HepG2 (cell line): ENCODE data around the gene NRSN2. TPM values are rescaled to one million over a fixed set of nuclear protein-coding genes. Genes with fewer than 3 reads are reported as not detected.
A peak's percentile ranks its signal among the peaks of the same experiment; 100 is the strongest.

Experiments used
- AGO2 ChIP-seq: fragments of 200-400 bp; formaldehyde crosslinking; optimal IDR thresholded peaks from 2 replicates; pipeline ENCODE3; 2017; ENCODE audit warnings: mild to moderate bottlenecking, low read depth, low read length, moderate library complexity
- GLMP ChIP-seq: sonication (generic); formaldehyde crosslinking; IDR thresholded peaks from 2 replicates; pipeline ENCODE4 v1.9.0; 2021; ENCODE audit warnings: missing genetic modification reagents, mild to moderate bottlenecking, borderline replicate concordance
- MEF2D ChIP-seq: sonication (generic); formaldehyde crosslinking; IDR thresholded peaks from 2 replicates; pipeline ENCODE4 v1.5.1; 2020; ENCODE audit warnings: mild to moderate bottlenecking, missing genetic modification reagents
- PCBP2 ChIP-seq: fragments of 200-400 bp; formaldehyde crosslinking; optimal IDR thresholded peaks from 2 replicates; pipeline ENCODE3; 2018; ENCODE audit warnings: low read length, low read depth; ENCODE audit not compliant: poor library complexity, severe bottlenecking
- PRDM15 ChIP-seq: sonication (generic); formaldehyde crosslinking; IDR thresholded peaks from 2 replicates; pipeline ENCODE4 v1.4.0; 2020; ENCODE audit warnings: missing genetic modification reagents
- RFX3 ChIP-seq: IDR thresholded peaks from 2 replicates; pipeline ENCODE4 v1.6.1; 2016; ENCODE audit warnings: missing biosample characterization, missing genetic modification reagents
- SMAD9 ChIP-seq: sonication (generic); formaldehyde crosslinking; IDR thresholded peaks from 2 replicates; pipeline ENCODE4 v1.5.1; 2020; ENCODE audit warnings: mild to moderate bottlenecking, missing genetic modification reagents
- ZNF10 ChIP-seq: sonication (generic); formaldehyde crosslinking; IDR thresholded peaks from 2 replicates; pipeline ENCODE4 v1.4.0; 2020; ENCODE audit warnings: mild to moderate bottlenecking, low read depth, missing genetic modification reagents, borderline replicate concordance
- ZNF382 ChIP-seq: sonication (generic); formaldehyde crosslinking; IDR thresholded peaks from 2 replicates; pipeline ENCODE4 v1.5.0; 2020; ENCODE audit warnings: missing genetic modification reagents, mild to moderate bottlenecking, borderline replicate concordance
- ZNF383 ChIP-seq: sonication (generic); formaldehyde crosslinking; IDR thresholded peaks from 2 replicates; pipeline ENCODE4 v1.4.0; 2020; ENCODE audit warnings: missing genetic modification reagents, mild to moderate bottlenecking, borderline replicate concordance
- ZNF407 ChIP-seq: sonication (generic); formaldehyde crosslinking; IDR thresholded peaks from one replicate; pipeline ENCODE4 v1.5.1; 2020; ENCODE audit warnings: mild to moderate bottlenecking, missing genetic modification reagents; ENCODE audit errors: not compliant biosample characterization
- ZNF512 ChIP-seq: sonication (generic); formaldehyde crosslinking; IDR thresholded peaks from 2 replicates; pipeline ENCODE4 v1.4.0; 2020; ENCODE audit warnings: mild to moderate bottlenecking, missing genetic modification reagents
- ZNF766 ChIP-seq: sonication (generic); formaldehyde crosslinking; IDR thresholded peaks from 2 replicates; pipeline ENCODE4 v1.5.0; 2020; ENCODE audit warnings: missing genetic modification reagents, borderline replicate concordance
- polyA plus RNA-seq, 8 experiments: library from polyadenylated mRNA; depleted of rRNA in 3 of 8; stranded (reverse) in 7 of 8; unstranded in 1 of 8; fragments of >200 nt; fragmentation: Illumina TruSeq in 4 of 8; extraction: Trizol in 4 of 8; gene quantifications; 2 replicates each; pipeline versions ENCODE4 v1.2.1 to v1.2.3, GENCODE V29; 2011 to 2016; ENCODE audit warnings: low read depth in 4 of 8, missing spikeins in 1 of 8, mixed read lengths in 1 of 8; ENCODE audit not compliant: insufficient read depth in 1 of 8
- total RNA-seq, 5 experiments: library from RNA; depleted of rRNA; stranded (reverse); fragments of >200 nt; fragmentation: Illumina TruSeq; extraction: Trizol; gene quantifications; 2 replicates each; pipeline ENCODE4 v1.2.3, GENCODE V29; 2016; ENCODE audit warnings: low read depth in 1 of 5

Gene NRSN2
- total and polyA plus RNA-seq, 2 of the 13 experiments (the other 11 are each of a cell fraction or from before 2014, with no cell fraction given) = 32.3 to 49.4 TPM

DNA sequence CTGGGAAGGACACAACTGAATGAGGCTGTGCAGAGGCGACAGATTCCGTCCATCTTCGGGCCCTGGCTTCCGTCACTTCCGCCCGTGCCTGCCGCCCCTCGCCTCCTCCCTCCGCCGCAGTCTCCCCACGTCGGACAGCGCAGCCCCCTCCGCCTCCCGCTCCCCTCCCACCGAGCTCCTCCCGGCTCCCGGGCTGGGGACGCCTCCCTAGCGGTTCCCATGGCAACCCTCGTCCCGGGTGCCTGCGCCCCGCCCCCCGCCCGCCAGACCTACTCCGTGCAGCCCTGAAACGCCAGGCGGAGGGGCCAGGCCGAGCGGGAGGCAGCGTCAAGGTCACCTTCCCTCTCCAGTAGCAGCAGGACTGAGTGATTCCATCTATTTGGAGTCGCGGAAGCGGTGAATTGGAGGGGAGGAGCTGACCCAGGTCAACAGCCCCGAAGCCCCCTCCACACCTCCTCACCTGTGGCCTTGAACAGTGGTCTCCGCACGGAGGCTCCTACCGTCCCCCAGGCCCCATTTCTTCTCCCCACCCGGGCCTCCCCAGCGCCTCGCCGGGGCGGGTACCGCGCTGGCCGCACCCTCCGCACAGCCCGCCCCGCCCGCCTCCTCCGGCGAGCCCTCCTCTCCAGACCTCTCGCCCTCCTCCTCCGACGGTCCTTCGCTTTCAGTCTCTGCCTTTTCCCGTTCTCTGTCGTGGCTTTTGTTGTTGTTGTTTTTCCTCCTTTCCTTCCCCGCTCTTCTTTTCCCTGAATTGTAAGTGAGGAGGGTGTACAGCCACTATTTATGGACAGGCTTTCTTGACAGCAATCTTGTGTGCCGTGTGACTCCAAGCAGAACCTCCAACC is 951 bp downstream of the NRSN2 start (continued):
- TF ChIP-seq ZNF407 (CRISPR knock-in tag) = no peak
- peak; percentile 95 for TF ChIP-seq ZNF766 (CRISPR knock-in tag)
- no peak for TF ChIP-seq PCBP2
- peak; percentile 100 for TF ChIP-seq RFX3 (CRISPR knock-in tag)
- TF ChIP-seq ZNF10 = no peak
- TF ChIP-seq SMAD9 = no peak
- peak; percentile 89 for TF ChIP-seq MEF2D (CRISPR knock-in tag)
- TF ChIP-seq GLMP = no peak
- no peak for TF ChIP-seq ZNF382 (CRISPR knock-in tag)
- no peak for TF ChIP-seq ZNF512 (CRISPR knock-in tag)
- peak; percentile 93 for TF ChIP-seq AGO2
- peak; percentile 91 for TF ChIP-seq PRDM15 (CRISPR knock-in tag)
- TF ChIP-seq ZNF383 (CRISPR knock-in tag) = no peak
